H9 (cell line): Measurements from ENCODE around the gene DLK2. TPM values are rescaled to one million over a fixed set of nuclear protein-coding genes. Genes with fewer than 3 reads are reported as not detected.

Experiments used
- DNase-seq: peaks from one replicate; pipeline ENCODE4 v3.0.0-alpha.2; 2017
- H2AFZ ChIP-seq: one replicate; pipeline ENCODE4 v1.6.1; 2013; ENCODE audit warnings: mild to moderate bottlenecking, low read length, control low read depth, moderate library complexity
- H2AK5ac ChIP-seq: 2 replicates; pipeline ENCODE4 v1.6.1; 2013; ENCODE audit warnings: low read length, control low read depth, mixed read lengths; ENCODE audit not compliant: insufficient read length
- H2BK120ac ChIP-seq: one replicate; pipeline ENCODE4 v1.6.1; 2013; ENCODE audit warnings: low read depth, mild to moderate bottlenecking, low read length, control low read depth, inconsistent platforms; ENCODE audit not compliant: poor library complexity, severe bottlenecking
- H2BK12ac ChIP-seq: 2 replicates; pipeline ENCODE4 v1.6.1; 2013; ENCODE audit warnings: low read length, control low read depth, mixed read lengths, low read depth; ENCODE audit not compliant: insufficient read length
- H2BK15ac ChIP-seq: 2 replicates; pipeline ENCODE4 v1.6.1; 2013; ENCODE audit warnings: low read depth, low read length, control low read depth
- H2BK20ac ChIP-seq: one replicate; pipeline ENCODE4 v1.6.1; 2013; ENCODE audit warnings: low read depth, mild to moderate bottlenecking, low read length, control low read depth, inconsistent platforms; ENCODE audit not compliant: poor library complexity, severe bottlenecking
- H2BK5ac ChIP-seq: 2 replicates; pipeline ENCODE4 v1.6.1; 2013; ENCODE audit warnings: low read length, control low read depth, mixed read lengths; ENCODE audit not compliant: insufficient read length
- H3K14ac ChIP-seq: 2 replicates; pipeline ENCODE4 v1.6.1; 2013; ENCODE audit warnings: low read length, control low read depth; ENCODE audit not compliant: insufficient read depth
- H3K18ac ChIP-seq: 2 replicates; pipeline ENCODE4 v1.6.1; 2013; ENCODE audit warnings: low read depth, mild to moderate bottlenecking, mixed read lengths, low read length, control low read depth; ENCODE audit not compliant: insufficient read length
- H3K23ac ChIP-seq: 2 replicates; pipeline ENCODE4 v1.6.1; 2013; ENCODE audit warnings: low read length, control low read depth, mixed read lengths, low read depth; ENCODE audit not compliant: insufficient read length
- H3K23me2 ChIP-seq: 2 replicates; pipeline ENCODE4 v1.6.1; 2013; ENCODE audit warnings: low read depth, mild to moderate bottlenecking, mixed read lengths, low read length, control low read depth; ENCODE audit not compliant: insufficient read length, poor library complexity, severe bottlenecking
- H3K27ac ChIP-seq: 2 replicates; pipeline ENCODE4 v1.5.1; 2013; ENCODE audit warnings: low read length, control low read depth, mixed read lengths, low read depth; ENCODE audit not compliant: insufficient read length
- H3K27me3 ChIP-seq: 2 replicates; pipeline ENCODE4 v1.6.1; 2013; ENCODE audit warnings: low read length, control low read depth, inconsistent platforms; ENCODE audit not compliant: insufficient read depth
- H3K4ac ChIP-seq: 2 replicates; pipeline ENCODE4 v1.6.1; 2013; ENCODE audit warnings: low read depth, mild to moderate bottlenecking, control low read depth, inconsistent platforms, low read length, moderate library complexity
- H3K4me1 ChIP-seq: 2 replicates; pipeline ENCODE4 v1.6.1; 2013; ENCODE audit warnings: low read length, control low read depth, inconsistent platforms; ENCODE audit not compliant: insufficient read depth
- H3K4me2 ChIP-seq: 2 replicates; pipeline ENCODE4 v1.6.1; 2013; ENCODE audit warnings: low read length, control low read depth, mixed read lengths; ENCODE audit not compliant: insufficient read length, insufficient read depth
- H3K56ac ChIP-seq: 2 replicates; pipeline ENCODE4 v1.6.1; 2013; ENCODE audit warnings: low read depth, mild to moderate bottlenecking, mixed read lengths, low read length, control low read depth; ENCODE audit not compliant: insufficient read length
- H3K79me1 ChIP-seq: 2 replicates; pipeline ENCODE4 v1.6.1; 2013; ENCODE audit warnings: low read depth, mild to moderate bottlenecking, moderate library complexity, low read length, control low read depth, inconsistent platforms; ENCODE audit not compliant: insufficient read depth, poor library complexity, severe bottlenecking
- H3K79me2 ChIP-seq: 2 replicates; pipeline ENCODE4 v1.6.1; 2013; ENCODE audit warnings: low read length, control low read depth, inconsistent platforms; ENCODE audit not compliant: insufficient read depth
- H3K9ac ChIP-seq: 2 replicates; pipeline ENCODE4 v1.6.1; 2013; ENCODE audit warnings: low read length, control low read depth, mixed read lengths; ENCODE audit not compliant: insufficient read length; ENCODE audit errors: extremely low read depth
- H3K9me3 ChIP-seq: one replicate; pipeline ENCODE4 v1.6.1; 2013; ENCODE audit warnings: low read depth, low read length, inconsistent platforms; ENCODE audit not compliant: control insufficient read depth
- H3T11ph ChIP-seq: one replicate; pipeline ENCODE4 v1.6.1; 2013; ENCODE audit warnings: mild to moderate bottlenecking, low read length, control low read depth, inconsistent platforms
- H4K20me1 ChIP-seq: one replicate; pipeline ENCODE4 v1.6.1; 2013; ENCODE audit not compliant: control insufficient read depth, insufficient read length, insufficient read depth
- H4K5ac ChIP-seq: 2 replicates; pipeline ENCODE4 v1.6.1; 2013; ENCODE audit warnings: low read depth, mild to moderate bottlenecking, mixed read lengths, low read length, control low read depth; ENCODE audit not compliant: insufficient read length
- H4K8ac ChIP-seq: replicated peaks from 2 replicates; pipeline ENCODE4 v1.6.1; 2013; ENCODE audit warnings: low read length, control low read depth, mixed read lengths, low read depth; ENCODE audit not compliant: insufficient read length
- H4K91ac ChIP-seq: 2 replicates; pipeline ENCODE4 v1.6.1; 2013; ENCODE audit warnings: low read depth, mild to moderate bottlenecking, moderate library complexity, mixed read lengths, low read length, control low read depth; ENCODE audit not compliant: insufficient read length
- H3K27ac Mint-ChIP-seq, 3 experiments: 2 replicates in 2 of 3; 3 replicates in 1 of 3; pipeline ENCODE4 v1.8.0; 2020 to 2021; ENCODE audit warnings: mixed read lengths in 3 of 3, mild to moderate bottlenecking in 1 of 3, moderate library complexity in 1 of 3
- H3K27me3 Mint-ChIP-seq: 2 replicates; pipeline ENCODE4 v1.8.0; 2021; ENCODE audit warnings: low read depth, mild to moderate bottlenecking, moderate library complexity, mixed read lengths
- H3K36me3 Mint-ChIP-seq, 3 experiments: 2 replicates in 2 of 3; 3 replicates in 1 of 3; pipeline ENCODE4 v1.8.0; 2020 to 2021; ENCODE audit warnings: low read depth in 3 of 3, mixed read lengths in 3 of 3; ENCODE audit not compliant: insufficient read depth in 1 of 3
- H3K4me1 Mint-ChIP-seq, 2 experiments: 2 replicates each; pipeline ENCODE4 v1.8.0; 2020; ENCODE audit warnings: mixed read lengths in 2 of 2
- H3K4me3 Mint-ChIP-seq, 2 experiments: 2 replicates in 1 of 2; 3 replicates in 1 of 2; pipeline ENCODE4 v1.8.0; 2020 to 2021; ENCODE audit warnings: mild to moderate bottlenecking in 2 of 2, mixed read lengths in 2 of 2, moderate library complexity in 1 of 2
- H3K9me3 Mint-ChIP-seq, 2 experiments: 2 replicates in 1 of 2; 3 replicates in 1 of 2; pipeline ENCODE4 v1.8.0; 2020; ENCODE audit warnings: mild to moderate bottlenecking in 2 of 2, mixed read lengths in 2 of 2, moderate library complexity in 1 of 2
- WGBS: extraction: QIAGEN DNeasy Blood & Tissue Kit; methylation state at CpG from one replicate; pipeline ENCODE4 v1.1.7; 2013; ENCODE audit warnings: missing lambda C conversion rate, low lambda C conversion rate, mixed read lengths; ENCODE audit not compliant: insufficient read length; ENCODE audit errors: extremely low coverage; 5-methylcytosine and 5-hydroxymethylcytosine counted together
- total RNA-seq: library from RNA; stranded (reverse); gene quantifications from 2 replicates; pipeline ENCODE4 v1.2.1, GENCODE V29; 2021
- TF ChIP-seq, protein P1 (sequence below): fragments of 200-600 bp; sonication (generic); conservative IDR thresholded peaks from 3 replicates; pipeline ENCODE4 v1.8.0; 2021; ENCODE audit warnings: antibody characterized with exemption, mild to moderate bottlenecking

DLK2 gene
- total RNA-seq, 1 experiment from 2014 or later = 0.96 TPM

DNA sequence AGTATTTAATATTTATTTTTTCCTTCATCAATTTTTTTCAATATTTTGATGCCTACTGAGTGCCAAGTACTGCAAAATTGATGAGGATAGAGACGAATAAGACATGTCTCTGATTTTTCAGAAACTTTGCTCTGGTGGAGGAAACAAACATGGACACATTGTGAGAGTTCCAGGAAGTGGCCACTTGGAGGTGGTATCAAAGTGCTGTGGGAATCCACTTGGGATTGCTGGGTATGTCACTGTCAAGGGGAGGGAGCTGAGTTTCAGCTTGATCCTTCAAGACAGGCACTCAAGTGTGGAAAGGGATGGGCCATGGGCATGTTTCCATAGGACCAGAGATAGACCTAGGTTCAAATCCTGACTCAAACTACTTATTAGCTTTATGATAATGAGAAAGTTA, 52.5 kb downstream of the DLK2 start:
- H4K8ac ChIP-seq = no peak overlapping the region
- H4K20me1 ChIP-seq = no peaks in the 10 kb centered on the region
- no peak overlapping the region for H2BK5ac ChIP-seq
- H3K4me2 ChIP-seq = no peak overlapping the region
- no peak overlapping the region for H3K18ac ChIP-seq
- H2AFZ ChIP-seq = no peak overlapping the region
- no peak overlapping the region for H3T11ph ChIP-seq
- H3K4ac ChIP-seq = no peak overlapping the region
- H3K9ac ChIP-seq = no peak overlapping the region
- no peaks in the 10 kb centered on the region for H3K36me3 Mint-ChIP-seq
- no peaks in the 10 kb centered on the region for H3K79me1 ChIP-seq
- no peak overlapping the region for H3K4me3 Mint-ChIP-seq
- H3K23ac ChIP-seq = no peak overlapping the region
- no peaks in the 10 kb centered on the region for H3K79me2 ChIP-seq
- no peaks in the 10 kb centered on the region for H3K4me1 Mint-ChIP-seq
- no peak for DNase-seq
- H4K91ac ChIP-seq = no peak overlapping the region
- H2AK5ac ChIP-seq = no peak overlapping the region
- no peaks in the 10 kb centered on the region for H3K23me2 ChIP-seq
- no peak overlapping the region for H2BK120ac ChIP-seq
- no peaks in the 10 kb centered on the region for H3K4me1 ChIP-seq
- H3K9me3 ChIP-seq = no peaks in the 10 kb centered on the region
- H3K27me3 ChIP-seq = no peaks in the 10 kb centered on the region; the same call in 1 of the 2 replicates
- H3K27me3 Mint-ChIP-seq = peaks cover 9% of the 10 kb centered on the region
- no peak overlapping the region for H3K14ac ChIP-seq
- no peak overlapping the region for H2BK15ac ChIP-seq
- H4K5ac ChIP-seq = no peak overlapping the region
- no peak overlapping the region; a peak in 1 of 7 replicates for H3K27ac Mint-ChIP-seq
- H3K56ac ChIP-seq = no peak overlapping the region
- TF ChIP-seq, protein P1, sequence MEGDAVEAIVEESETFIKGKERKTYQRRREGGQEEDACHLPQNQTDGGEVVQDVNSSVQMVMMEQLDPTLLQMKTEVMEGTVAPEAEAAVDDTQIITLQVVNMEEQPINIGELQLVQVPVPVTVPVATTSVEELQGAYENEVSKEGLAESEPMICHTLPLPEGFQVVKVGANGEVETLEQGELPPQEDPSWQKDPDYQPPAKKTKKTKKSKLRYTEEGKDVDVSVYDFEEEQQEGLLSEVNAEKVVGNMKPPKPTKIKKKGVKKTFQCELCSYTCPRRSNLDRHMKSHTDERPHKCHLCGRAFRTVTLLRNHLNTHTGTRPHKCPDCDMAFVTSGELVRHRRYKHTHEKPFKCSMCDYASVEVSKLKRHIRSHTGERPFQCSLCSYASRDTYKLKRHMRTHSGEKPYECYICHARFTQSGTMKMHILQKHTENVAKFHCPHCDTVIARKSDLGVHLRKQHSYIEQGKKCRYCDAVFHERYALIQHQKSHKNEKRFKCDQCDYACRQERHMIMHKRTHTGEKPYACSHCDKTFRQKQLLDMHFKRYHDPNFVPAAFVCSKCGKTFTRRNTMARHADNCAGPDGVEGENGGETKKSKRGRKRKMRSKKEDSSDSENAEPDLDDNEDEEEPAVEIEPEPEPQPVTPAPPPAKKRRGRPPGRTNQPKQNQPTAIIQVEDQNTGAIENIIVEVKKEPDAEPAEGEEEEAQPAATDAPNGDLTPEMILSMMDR = peak; percentile 24; the same call in 1 of the 3 replicates
- H2BK12ac ChIP-seq = no peak overlapping the region
- H2BK20ac ChIP-seq = no peak overlapping the region
- WGBS = no CpG with 5 or more reads among the region's 1 CpG
- no peak overlapping the region for H3K27ac ChIP-seq
- H3K9me3 Mint-ChIP-seq = no peaks in the 10 kb centered on the region
